GM12873 (cell line): ENCODE results near the gene OSBPL6.

Experiments
- CTCF ChIP-seq: IDR thresholded peaks from 2 replicates; pipeline ENCODE4 v1.5.1; 2012; ENCODE audit warnings: low read depth, mild to moderate bottlenecking, moderate library complexity, low read length, control low read depth; ENCODE audit not compliant: insufficient read depth; ENCODE audit errors: missing control alignments

Gene OSBPL6

GRCh38 chr2:178191004-178191508 is 3.3 kb upstream of the OSBPL6 start:
- no peak for TF ChIP-seq CTCF

GRCh38 chr2:178191511-178191910 is 2.8 kb upstream of the OSBPL6 start:
- TF ChIP-seq CTCF, result no peak

GRCh38 chr2:178193496-178193822 is 853 bp upstream of the OSBPL6 start:
- no peak for TF ChIP-seq CTCF

- TF ChIP-seq CTCF, result no peak
Observed at GRCh38 chr2:178194600-178195389, 483 bp downstream of the OSBPL6 start.

- TF ChIP-seq CTCF, result no peak
Observed at GRCh38 chr2:178195390-178196166, 1.3 kb downstream of the OSBPL6 start.

GRCh38 chr2:178197791-178198190 is 3.5 kb downstream of the OSBPL6 start:
- TF ChIP-seq CTCF, result no peak

GRCh38 chr2:178199334-178199733 is 5.0 kb downstream of the OSBPL6 start:
- TF ChIP-seq CTCF, result no peak
